PC-3 (cell line): ENCODE results near the gene SV2C. TPM values are rescaled to one million over a fixed set of nuclear protein-coding genes. Genes with fewer than 3 reads are reported as not detected.
"Not testable (repeated sequence)": the region's sequence is repeated elsewhere in the genome, so short reads cannot be mapped to it uniquely, and the experiment has no call there.

Experiments used
- ATAC-seq: fragments of 200-7000 bp; cut with Tn5 transposase; 2 replicates; pipeline ENCODE4 v1.9.1; 2020; ENCODE audit warnings: mild to moderate bottlenecking, moderate library complexity
- BruUV-seq: library from RNA; stranded (reverse); fragments of 400-500 nt; replicated peaks from 2 replicates; lab custom pipeline; 2021; lab: Mats Ljungman, UMichigan
- CTCF ChIA-PET: fragments of 300-600 bp; sonication (Branson Sonifier 250); formaldehyde crosslinking; loops from one replicate; lab custom pipeline; 2022; ENCODE audit warnings: antibody characterized with exemption; lab: Charles Lee
- POLR2A ChIA-PET: fragments of 300-600 bp; sonication (Branson Sonifier 250); formaldehyde crosslinking; loops from one replicate; lab custom pipeline; 2022; ENCODE audit warnings: antibody characterized with exemption; ENCODE audit not compliant: unreplicated experiment; lab: Charles Lee
- DNase-seq: peaks from one replicate; pipeline ENCODE4 v3.0.0-alpha.2; 2015
- H2AFZ ChIP-seq: fragments of 300-600 bp; sonication (generic); 2 replicates; pipeline ENCODE4 v1.6.0; 2016; ENCODE audit warnings: antibody characterized with exemption, low read length
- H3F3A ChIP-seq: fragments of 300-600 bp; sonication (generic); one replicate; pipeline ENCODE4 v1.6.0; 2017; ENCODE audit warnings: antibody characterized with exemption, low read length, control low read depth, mild to moderate bottlenecking; ENCODE audit not compliant: unreplicated experiment
- H3K27ac ChIP-seq: fragments of 300-600 bp; sonication (generic); 2 replicates; pipeline ENCODE4 v1.5.1; 2016; ENCODE audit warnings: mild to moderate bottlenecking, low read length
- H3K27me3 ChIP-seq: fragments of 300-600 bp; sonication (generic); 2 replicates; pipeline ENCODE4 v1.6.1; 2016; ENCODE audit warnings: low read length, mixed read lengths
- H3K36me3 ChIP-seq: fragments of 300-600 bp; sonication (generic); 2 replicates; pipeline ENCODE4 v1.6.1; 2016; ENCODE audit warnings: low read depth, mixed run types, low read length, mixed read lengths
- H3K4me1 ChIP-seq: fragments of 300-600 bp; sonication (generic); 2 replicates; pipeline ENCODE4 v1.5.1; 2016; ENCODE audit warnings: low read length; ENCODE audit not compliant: insufficient read depth
- H3K4me2 ChIP-seq: fragments of 300-600 bp; sonication (generic); 2 replicates; pipeline ENCODE4 v1.6.0; 2016; ENCODE audit warnings: low read length
- H3K4me3 ChIP-seq: fragments of 300-600 bp; sonication (generic); 2 replicates; pipeline ENCODE4 v1.5.1; 2016; ENCODE audit warnings: mild to moderate bottlenecking, low read length, mixed read lengths
- H3K79me2 ChIP-seq: fragments of 300-600 bp; sonication (generic); 2 replicates; pipeline ENCODE4 v1.6.1; 2017; ENCODE audit warnings: low read length, mixed read lengths
- H3K9ac ChIP-seq: fragments of 300-600 bp; sonication (generic); 2 replicates; pipeline ENCODE4 v1.6.0; 2016; ENCODE audit warnings: mild to moderate bottlenecking, low read length
- H3K9me2 ChIP-seq: fragments of 300-600 bp; sonication (generic); replicated peaks from 2 replicates; pipeline ENCODE4 v1.6.1; 2016; ENCODE audit warnings: mixed run types, low read length, mixed read lengths
- H3K9me3 ChIP-seq: fragments of 300-600 bp; sonication (generic); 2 replicates; pipeline ENCODE4 v1.6.1; 2016; ENCODE audit warnings: low read length, mixed read lengths
- H4K20me1 ChIP-seq: fragments of 300-600 bp; sonication (generic); 2 replicates; pipeline ENCODE4 v1.6.1; 2016; ENCODE audit warnings: low read length, mixed read lengths
- CTCF ChIP-seq: fragments of 300-600 bp; sonication (generic); conservative IDR thresholded peaks from 2 replicates; pipeline ENCODE4 v1.5.1; 2017; ENCODE audit warnings: antibody characterized with exemption, low read depth, mild to moderate bottlenecking, low read length
- EZH2 ChIP-seq: fragments of 300-600 bp; sonication (generic); IDR thresholded peaks from one replicate; pipeline ENCODE4 v1.6.1; 2017; ENCODE audit warnings: antibody characterized with exemption, mild to moderate bottlenecking, low read length; ENCODE audit not compliant: unreplicated experiment
- EZH2phosphoT487 ChIP-seq: fragments of 300-600 bp; sonication (generic); IDR thresholded peaks from 2 replicates; pipeline ENCODE4 v1.6.1; 2018; ENCODE audit warnings: mild to moderate bottlenecking, antibody characterized with exemption, low read length, borderline replicate concordance
- intact Hi-C: fragments of 100-400 bp; cut with micrococcal nuclease; formaldehyde crosslinking; loops from 2 replicates; pipeline ENCODE4 v1.9.0; 2023
- total RNA-seq: library from RNA; depleted of rRNA; stranded (reverse); fragments of >200 nt; gene quantifications from 2 replicates; pipeline ENCODE4 v1.2.3, GENCODE V29; 2014

SV2C gene
- total RNA-seq, 1 experiment from 2014 or later = not detected

GRCh38 chr5:76084496-76085242 is 1.5 kb downstream of the SV2C start:
- peaks cover 54% of the 10 kb centered on the region for H3K27me3 ChIP-seq
- CTCF ChIA-PET = interaction anchor here (0.6 kb wide), 1 partner anchor 409 kb away, joined by 3 read pairs; no protein-coding TSS in a partner anchor
- ATAC-seq (no peak), DNase-seq (no peak)
- POLR2A ChIA-PET = no interaction called here
- no peaks in the 10 kb centered on the region for H3K9me2 ChIP-seq
- BruUV-seq = no TSS peak
- H3K36me3 ChIP-seq = no peaks in the 10 kb centered on the region
- no peaks in the 10 kb centered on the region for H4K20me1 ChIP-seq
- H3K27ac ChIP-seq = no peak overlapping the region
- H3K4me1 ChIP-seq = no peaks in the 10 kb centered on the region
- H3K79me2 ChIP-seq = no peaks in the 10 kb centered on the region
- intact Hi-C loops = no loop called here
- no peak overlapping the region for H3K9ac ChIP-seq
- no peak overlapping the region for H3K4me3 ChIP-seq
- H2AFZ ChIP-seq = no peak overlapping the region
- TF ChIP-seq EZH2phosphoT487 (no peak), CTCF (no peak), EZH2 (no peak)
- H3K9me3 ChIP-seq = no peaks in the 10 kb centered on the region
- H3F3A ChIP-seq = no peaks in the 10 kb centered on the region
- H3K4me2 ChIP-seq = no peak overlapping the region

- no peak overlapping the region for H3K4me3 ChIP-seq
- H3K4me1 ChIP-seq = no peaks in the 10 kb centered on the region
- H4K20me1 ChIP-seq = no peaks in the 10 kb centered on the region
- H3K9ac ChIP-seq = no peak overlapping the region
- no peak overlapping the region for H3K4me2 ChIP-seq
- BruUV-seq = no TSS peak
- TF ChIP-seq CTCF = no peak
- no peak for TF ChIP-seq EZH2
- no peak for TF ChIP-seq EZH2phosphoT487
- ATAC-seq = no peak
- POLR2A ChIA-PET = no interaction called here
- H3K79me2 ChIP-seq = no peaks in the 10 kb centered on the region
- no peaks in the 10 kb centered on the region for H3K9me3 ChIP-seq
- CTCF ChIA-PET = interaction anchor here (0.6 kb wide), 1 partner anchor 408 kb away, joined by 3 read pairs; no protein-coding TSS in a partner anchor
- DNase-seq = no peak
- H3K36me3 ChIP-seq = no peaks in the 10 kb centered on the region
- peaks cover 50% of the 10 kb centered on the region for H3K27me3 ChIP-seq
- H3K27ac ChIP-seq = no peak overlapping the region
- intact Hi-C loops = no loop called here
- H3F3A ChIP-seq = no peaks in the 10 kb centered on the region
- no peak overlapping the region for H2AFZ ChIP-seq
- no peaks in the 10 kb centered on the region for H3K9me2 ChIP-seq
Observed at GRCh38 chr5:76085243-76085579, 2.0 kb downstream of the SV2C start.

- H3K4me2 ChIP-seq = no peak overlapping the region
- H3K4me3 ChIP-seq = no peak overlapping the region
- peaks cover 42% of the 10 kb centered on the region for H3K27me3 ChIP-seq
- TF ChIP-seq EZH2phosphoT487 = no peak
- TF ChIP-seq EZH2 = no peak
- TF ChIP-seq CTCF = no peak
- POLR2A ChIA-PET = no interaction called here
- intact Hi-C loops = no loop called here
- no peak for ATAC-seq
- no peaks in the 10 kb centered on the region for H3K79me2 ChIP-seq
- no peaks in the 10 kb centered on the region for H3K9me3 ChIP-seq
- H2AFZ ChIP-seq = no peak overlapping the region
- H3K4me1 ChIP-seq = no peaks in the 10 kb centered on the region
- H3K9ac ChIP-seq = no peak overlapping the region
- no peaks in the 10 kb centered on the region for H3F3A ChIP-seq
- CTCF ChIA-PET = no interaction called here
- H4K20me1 ChIP-seq = no peaks in the 10 kb centered on the region
- no TSS peak for BruUV-seq
- H3K27ac ChIP-seq = no peak overlapping the region
- no peaks in the 10 kb centered on the region for H3K9me2 ChIP-seq
- H3K36me3 ChIP-seq = no peaks in the 10 kb centered on the region
- no peak for DNase-seq
Observed at GRCh38 chr5:76086095-76086494, 2.9 kb downstream of the SV2C start.

- H2AFZ ChIP-seq, H3K36me3 ChIP-seq, H3K4me2 ChIP-seq, H3F3A ChIP-seq, H3K9ac ChIP-seq, H3K4me3 ChIP-seq, H3K9me2 ChIP-seq, H4K20me1 ChIP-seq, ATAC-seq, POLR2A ChIA-PET, intact Hi-C loops, DNase-seq, H3K79me2 ChIP-seq, BruUV-seq, CTCF ChIA-PET, H3K4me1 ChIP-seq, H3K9me3 ChIP-seq, H3K27ac ChIP-seq: not testable (repeated sequence)
- H3K27me3 ChIP-seq = peaks cover 15% of the 10 kb centered on the region
Observed at GRCh38 chr5:76089156-76089555, 6.0 kb downstream of the SV2C start.
